ENCODE measurements around the gene POR. TPM values are rescaled to one million over a fixed set of nuclear protein-coding genes. Genes with fewer than 3 reads are reported as not detected.
A peak's percentile ranks its signal among the peaks of the same experiment; 100 is the strongest.

Gene POR
- total RNA-seq: 68.0 TPM
- 10 to 100 TPM; 51.3 to 64.3 (median 59.7) TPM for polyA plus RNA-seq

DNA sequence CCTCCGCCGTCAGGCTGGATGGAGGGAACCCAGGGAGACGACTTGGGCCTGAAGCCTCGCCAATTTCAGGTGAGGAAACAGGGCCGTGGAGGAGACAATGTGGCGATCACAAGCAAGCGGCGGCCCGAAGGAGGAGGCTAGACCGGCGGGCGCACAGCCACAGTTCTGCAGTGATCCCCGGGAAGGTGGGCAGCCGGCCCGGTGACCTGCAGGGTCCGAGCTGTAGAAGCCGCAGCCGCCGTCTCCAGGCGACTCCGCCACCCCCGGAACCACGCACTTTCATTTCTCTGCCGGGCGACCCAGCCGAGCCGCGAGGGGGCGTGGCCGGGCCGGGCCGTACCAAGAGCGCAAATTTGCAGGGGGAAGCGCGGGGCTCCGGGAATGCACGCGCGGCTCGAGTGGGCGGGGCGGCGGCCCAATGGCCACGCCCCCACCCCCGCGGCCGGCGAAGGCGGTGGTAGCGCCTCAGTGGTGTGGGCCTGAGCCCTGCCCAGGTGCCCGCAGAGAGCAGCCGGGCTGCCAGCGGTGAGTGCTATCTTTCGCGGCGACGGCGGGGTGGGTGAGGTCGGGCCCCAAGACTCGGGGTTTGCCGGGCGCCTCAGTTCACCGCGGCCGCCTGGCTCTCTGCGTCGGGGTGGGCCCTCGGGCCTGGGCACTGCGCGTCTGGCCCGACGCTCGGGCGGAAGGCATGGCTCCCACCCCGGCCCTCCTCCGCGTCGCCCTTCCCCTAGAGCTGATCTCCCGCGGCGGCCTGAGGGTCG lies at the start of gene POR:
TSS of gene POR (plus strand) at position 501 of the 761 bp plus-strand sequence. CDS start 38,847 bp downstream, outside the sequence.
- Mint-ChIP-seq H3K36me3 (no peaks in the 10 kb centered on the region), H3K27me3 (peaks cover 4% of the 10 kb centered on the region), H3K27ac (peak within 1 kb of the TSS; percentile 95 to 98 (median 98)), H3K9me3 (no peaks in the 10 kb centered on the region), H3K4me3 (peak within 1 kb of the TSS; percentile 93 to 99 (median 96)), H3K4me1 (peaks cover 0 to 48% (median 27%) of the 10 kb centered on the region in 4 donors)
- peak within 1 kb of the TSS; percentile 93 for H3K27ac ChIP-seq (ENCODE audit: insufficient read depth, low read length, poor library complexity, severe bottlenecking)
- no peaks in the 10 kb centered on the region for H3K9me3 ChIP-seq (ENCODE audit: control insufficient read depth in 2 of 2, low read length in 2 of 2)
- DNase-seq (peak; percentile 95 to 99 (median 96)), ATAC-seq (ENCODE audit: low read depth in 2 of 2) (peak; percentile 98)
- H3K27me3 ChIP-seq (ENCODE audit: control insufficient read depth, insufficient read depth, low read length): no peaks in the 10 kb centered on the region
- H3K36me3 ChIP-seq (ENCODE audit: control insufficient read depth, insufficient read depth, low read length): no peaks in the 10 kb centered on the region
- peak within 1 kb of the TSS; percentile 74 for H3K4me3 ChIP-seq (ENCODE audit: low read depth, low read length)
- peaks cover 23% of the 10 kb centered on the region for H3K4me1 ChIP-seq (ENCODE audit: control insufficient read depth, insufficient read depth, low read length, poor library complexity, severe bottlenecking)

DNA sequence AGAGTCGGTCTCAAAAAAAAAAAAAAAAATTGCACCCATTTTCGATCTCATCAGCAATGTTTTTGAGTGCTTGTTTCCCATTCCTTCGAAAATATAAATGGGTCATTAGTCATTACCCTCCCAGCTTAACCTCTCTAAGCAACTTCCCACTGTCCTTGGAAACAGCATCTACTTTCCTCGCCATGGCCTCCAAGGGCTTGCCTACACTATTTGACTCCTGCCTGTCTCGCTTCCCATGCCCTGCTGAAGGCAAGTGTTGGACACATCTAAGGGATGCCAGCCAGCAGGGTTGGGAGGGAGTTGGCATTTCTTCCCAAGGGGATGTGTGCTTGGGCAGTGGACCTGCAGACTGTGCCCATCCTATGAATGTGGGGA lies 48.9 kb upstream of the POR start:
- ATAC-seq (ENCODE audit: low read depth in 2 of 2): peak in 1 of 2 donors; percentile 16
- no peaks in the 10 kb centered on the region for H3K4me1 ChIP-seq (ENCODE audit: control insufficient read depth, insufficient read depth, low read length, poor library complexity, severe bottlenecking)
- no peak overlapping the region for H3K4me3 Mint-ChIP-seq

DNA sequence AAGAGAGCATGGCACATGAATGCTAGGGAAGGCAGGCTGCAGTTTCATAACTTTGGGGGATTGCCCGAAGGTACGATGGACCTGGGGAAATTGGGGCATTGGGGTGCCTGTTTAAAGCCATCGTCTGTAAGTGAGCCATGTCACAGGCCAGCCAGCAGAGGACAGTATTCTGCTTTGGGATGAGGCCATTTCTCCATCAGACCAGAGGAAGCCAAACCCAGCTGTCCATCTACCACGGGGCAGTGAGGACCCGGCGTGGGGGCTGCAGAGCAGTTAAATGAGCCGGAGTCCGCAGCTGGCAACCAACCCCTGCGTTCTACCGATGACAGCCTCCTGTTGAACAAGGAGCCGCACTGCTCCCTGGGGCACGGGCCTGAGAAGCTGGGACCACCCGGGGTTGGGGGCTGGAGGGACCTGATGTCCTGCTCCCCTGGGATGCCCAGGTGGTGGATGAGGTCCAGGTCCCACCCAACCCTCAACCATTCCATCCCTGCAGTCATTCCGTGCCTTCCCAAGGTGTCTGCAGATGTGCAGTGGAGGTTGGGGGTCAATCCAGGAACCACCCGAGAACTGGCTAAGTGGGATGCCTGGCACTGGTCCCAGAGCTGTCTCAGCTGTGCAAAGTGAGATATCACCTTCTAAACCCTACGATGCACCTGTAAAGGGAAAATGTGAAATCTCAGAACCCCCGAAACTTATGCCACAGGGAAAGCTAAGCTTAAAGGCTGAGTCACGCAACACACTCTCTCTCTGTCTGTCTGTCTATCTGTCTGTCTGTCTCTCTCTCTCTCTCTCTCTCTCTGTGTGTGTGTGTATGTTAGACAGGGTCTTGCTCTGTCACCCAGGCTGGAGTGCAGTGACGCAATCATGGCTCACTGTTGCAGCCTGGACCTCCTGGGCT lies 48.2 kb upstream of the POR start:
- DNase-seq (peak; percentile 22 to 64 (median 42)), ATAC-seq (ENCODE audit: low read depth in 2 of 2) (peak; percentile 61 to 71)
- Mint-ChIP-seq H3K36me3 (no peaks in the 10 kb centered on the region), H3K4me1 (peaks cover 0 to 16% (median 6%) of the 10 kb centered on the region in 4 donors), H3K9me3 (no peaks in the 10 kb centered on the region), H3K4me3 (no peak overlapping the region), H3K27me3 (peaks cover 13% of the 10 kb centered on the region), H3K27ac (peak overlapping the region in 1 of 3 donors; percentile 27)
- H3K4me1 ChIP-seq (ENCODE audit: control insufficient read depth, insufficient read depth, low read length, poor library complexity, severe bottlenecking): no peaks in the 10 kb centered on the region
- no peak overlapping the region for H3K27ac ChIP-seq (ENCODE audit: insufficient read depth, low read length, poor library complexity, severe bottlenecking)
- H3K36me3 ChIP-seq (ENCODE audit: control insufficient read depth, insufficient read depth, low read length): no peaks in the 10 kb centered on the region
- H3K4me3 ChIP-seq (ENCODE audit: low read depth, low read length): no peak overlapping the region
- no peaks in the 10 kb centered on the region for H3K9me3 ChIP-seq (ENCODE audit: control insufficient read depth in 2 of 2, low read length in 2 of 2)
- H3K27me3 ChIP-seq (ENCODE audit: control insufficient read depth, insufficient read depth, low read length): no peaks in the 10 kb centered on the region

More for the DNA sequence above, 48.9 kb upstream of the POR start:
- H3K36me3 ChIP-seq (ENCODE audit: control insufficient read depth, insufficient read depth, low read length): no peaks in the 10 kb centered on the region
- Mint-ChIP-seq H3K9me3 (no peaks in the 10 kb centered on the region), H3K27me3 (peaks cover 17% of the 10 kb centered on the region), H3K36me3 (no peaks in the 10 kb centered on the region), H3K27ac (peak overlapping the region in 1 of 3 donors; percentile 27), H3K4me1 (peaks cover 0 to 16% (median 6%) of the 10 kb centered on the region in 4 donors)
- H3K27me3 ChIP-seq (ENCODE audit: control insufficient read depth, insufficient read depth, low read length): no peaks in the 10 kb centered on the region
- no peak for DNase-seq
- H3K27ac ChIP-seq (ENCODE audit: insufficient read depth, low read length, poor library complexity, severe bottlenecking): no peak overlapping the region
- no peak overlapping the region for H3K4me3 ChIP-seq (ENCODE audit: low read depth, low read length)
- H3K9me3 ChIP-seq (ENCODE audit: control insufficient read depth in 2 of 2, low read length in 2 of 2): no peaks in the 10 kb centered on the region

DNA sequence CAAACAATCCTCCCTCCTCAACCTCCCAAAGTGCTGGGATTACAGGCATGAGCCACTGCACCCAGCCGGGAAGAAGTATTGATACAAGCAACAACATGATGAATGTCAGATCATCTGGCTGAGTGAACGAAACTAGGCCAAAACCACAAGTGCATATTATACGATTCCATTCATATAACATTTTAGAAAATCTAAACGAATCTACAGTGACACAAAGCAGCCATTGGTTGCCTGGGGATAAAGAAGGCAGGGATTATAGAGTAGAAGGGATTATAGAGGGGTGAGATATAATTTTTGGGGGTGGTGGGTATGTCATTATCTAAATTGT lies 47.6 kb upstream of the POR start:
- H3K9me3 ChIP-seq (ENCODE audit: control insufficient read depth in 2 of 2, low read length in 2 of 2): no peaks in the 10 kb centered on the region
- ATAC-seq (ENCODE audit: low read depth in 2 of 2) (no peak), DNase-seq (no peak)
- H3K4me1 ChIP-seq (ENCODE audit: control insufficient read depth, insufficient read depth, low read length, poor library complexity, severe bottlenecking): no peaks in the 10 kb centered on the region
- H3K36me3 ChIP-seq (ENCODE audit: control insufficient read depth, insufficient read depth, low read length): no peaks in the 10 kb centered on the region
- H3K4me3 Mint-ChIP-seq: no peak overlapping the region
- peaks cover 9% of the 10 kb centered on the region for H3K27me3 Mint-ChIP-seq
- no peak overlapping the region for H3K27ac ChIP-seq (ENCODE audit: insufficient read depth, low read length, poor library complexity, severe bottlenecking)
- H3K36me3 Mint-ChIP-seq: no peaks in the 10 kb centered on the region
- H3K4me3 ChIP-seq (ENCODE audit: low read depth, low read length): no peak overlapping the region
- H3K9me3 Mint-ChIP-seq: no peaks in the 10 kb centered on the region
- no peak overlapping the region for H3K27ac Mint-ChIP-seq
- peaks cover 0 to 16% (median 6%) of the 10 kb centered on the region in 4 donors for H3K4me1 Mint-ChIP-seq
- H3K27me3 ChIP-seq (ENCODE audit: control insufficient read depth, insufficient read depth, low read length): no peaks in the 10 kb centered on the region

DNA sequence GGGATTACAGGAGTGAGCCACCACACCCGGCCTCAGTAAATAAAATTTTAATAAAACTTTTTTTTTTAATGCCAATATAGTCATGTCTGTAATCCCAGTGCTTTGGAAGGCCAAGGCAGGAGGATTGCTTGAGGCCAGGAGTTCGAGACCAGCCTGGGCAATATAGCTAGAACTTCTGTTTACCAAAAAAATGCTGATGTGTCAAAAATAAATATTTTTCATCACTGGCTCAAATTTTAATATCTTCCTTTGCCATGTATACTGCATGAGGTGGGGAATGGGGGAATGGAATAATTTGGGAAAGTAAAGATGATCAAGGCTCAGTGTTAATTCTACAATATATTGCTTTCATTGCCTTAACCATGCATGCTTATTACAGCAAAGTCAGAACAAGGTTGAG lies 46.8 kb upstream of the POR start:
- Histone ChIP-seq H3K36me3 (ENCODE audit: control insufficient read depth, insufficient read depth, low read length) (no peaks in the 10 kb centered on the region), H3K4me3 (ENCODE audit: low read depth, low read length) (no peak overlapping the region), H3K4me1 (ENCODE audit: control insufficient read depth, insufficient read depth, low read length, poor library complexity, severe bottlenecking) (no peaks in the 10 kb centered on the region), H3K27me3 (ENCODE audit: control insufficient read depth, insufficient read depth, low read length) (no peaks in the 10 kb centered on the region), H3K9me3 (ENCODE audit: control insufficient read depth in 2 of 2, low read length in 2 of 2) (no peaks in the 10 kb centered on the region), H3K27ac (ENCODE audit: insufficient read depth, low read length, poor library complexity, severe bottlenecking) (no peak overlapping the region)
- H3K36me3 Mint-ChIP-seq: no peaks in the 10 kb centered on the region
- no peak overlapping the region for H3K4me3 Mint-ChIP-seq
- H3K27ac Mint-ChIP-seq: no peak overlapping the region
- DNase-seq (no peak), ATAC-seq (ENCODE audit: low read depth in 2 of 2) (no peak)
- peaks cover 9% of the 10 kb centered on the region for H3K27me3 Mint-ChIP-seq
- H3K4me1 Mint-ChIP-seq: peaks cover 0 to 16% (median 6%) of the 10 kb centered on the region in 4 donors
- no peaks in the 10 kb centered on the region for H3K9me3 Mint-ChIP-seq

DNA sequence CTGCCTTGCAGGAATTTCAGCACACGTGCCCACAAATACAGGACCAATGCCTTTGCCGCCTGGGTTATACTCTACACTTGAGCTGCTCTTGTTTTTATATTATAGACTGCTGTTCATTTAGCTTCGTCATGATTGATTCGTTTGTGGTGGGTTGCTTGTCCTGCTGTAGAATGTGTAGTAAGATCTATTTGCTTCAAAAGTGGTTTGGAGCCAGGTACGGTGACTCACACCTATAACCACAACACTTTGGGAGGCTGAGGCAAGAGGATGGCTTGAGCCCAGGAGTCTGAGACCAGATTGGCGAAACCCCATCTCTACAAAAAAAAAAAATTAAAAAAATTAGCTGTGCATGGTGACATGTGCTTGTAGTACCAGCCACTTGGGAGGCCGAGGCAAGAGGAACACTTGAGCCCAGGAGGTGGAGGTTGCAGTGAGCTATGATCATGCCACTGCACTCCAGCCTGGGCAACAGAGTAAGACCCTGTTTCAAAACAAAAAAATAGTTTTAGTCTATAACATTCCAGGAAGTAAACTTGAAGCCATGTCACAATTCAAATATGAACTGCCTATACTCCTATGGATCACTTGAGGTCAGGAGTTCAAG lies 45.1 kb upstream of the POR start:
- H3K4me1 Mint-ChIP-seq: peaks cover 0 to 16% (median 6%) of the 10 kb centered on the region in 4 donors
- no peak for ATAC-seq (ENCODE audit: low read depth in 2 of 2)
- peaks cover 6% of the 10 kb centered on the region for H3K27me3 Mint-ChIP-seq
- no peaks in the 10 kb centered on the region for H3K36me3 Mint-ChIP-seq
- no peaks in the 10 kb centered on the region for H3K9me3 Mint-ChIP-seq
- H3K27ac Mint-ChIP-seq: peak overlapping the region in 1 of 3 donors; percentile 64
- Histone ChIP-seq H3K4me1 (ENCODE audit: control insufficient read depth, insufficient read depth, low read length, poor library complexity, severe bottlenecking) (no peaks in the 10 kb centered on the region), H3K36me3 (ENCODE audit: control insufficient read depth, insufficient read depth, low read length) (no peaks in the 10 kb centered on the region), H3K27me3 (ENCODE audit: control insufficient read depth, insufficient read depth, low read length) (no peaks in the 10 kb centered on the region), H3K27ac (ENCODE audit: insufficient read depth, low read length, poor library complexity, severe bottlenecking) (no peak overlapping the region), H3K9me3 (ENCODE audit: control insufficient read depth in 2 of 2, low read length in 2 of 2) (no peaks in the 10 kb centered on the region), H3K4me3 (ENCODE audit: low read depth, low read length) (no peak overlapping the region)
- DNase-seq: peak in 1 of 3 donors; percentile 32
- H3K4me3 Mint-ChIP-seq: no peak overlapping the region

DNA sequence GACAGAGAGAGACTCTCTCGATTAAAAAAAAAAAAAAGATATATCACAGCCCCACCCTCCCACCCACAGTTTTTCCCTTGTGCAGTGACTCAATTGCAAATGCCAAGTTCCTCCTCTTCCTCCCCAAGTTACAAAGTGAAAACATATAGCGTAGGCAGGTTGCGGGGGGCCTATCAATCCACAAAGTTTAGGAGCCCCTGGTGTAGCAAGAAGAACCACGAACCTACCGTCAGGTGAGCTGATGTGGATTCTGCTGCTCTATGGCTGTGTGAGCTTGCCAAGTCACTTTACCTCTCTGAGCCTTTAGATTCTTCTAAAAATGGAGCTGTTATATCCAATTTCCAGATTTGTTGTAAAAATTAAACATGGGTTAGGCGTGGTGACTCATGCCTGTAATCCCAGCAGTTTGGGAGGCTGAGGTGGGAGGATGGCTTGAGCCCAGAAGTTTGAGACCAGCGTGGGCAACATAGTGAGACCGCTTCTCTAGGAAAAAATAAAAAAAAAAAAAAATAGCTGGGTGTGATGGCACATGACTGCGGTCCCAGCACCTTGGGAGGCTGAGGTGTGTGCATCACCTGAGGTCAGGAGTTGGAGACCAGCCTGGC lies 44.3 kb upstream of the POR start:
- DNase-seq: no peak
- H3K27ac Mint-ChIP-seq: peak overlapping the region in 2 of 3 donors; percentile 43 to 64

More for the DNA sequence above, 44.3 kb upstream of the POR start:
- Histone ChIP-seq H3K27ac (ENCODE audit: insufficient read depth, low read length, poor library complexity, severe bottlenecking) (no peak overlapping the region), H3K4me1 (ENCODE audit: control insufficient read depth, insufficient read depth, low read length, poor library complexity, severe bottlenecking) (no peaks in the 10 kb centered on the region), H3K9me3 (ENCODE audit: control insufficient read depth in 2 of 2, low read length in 2 of 2) (no peaks in the 10 kb centered on the region), H3K4me3 (ENCODE audit: low read depth, low read length) (no peak overlapping the region), H3K36me3 (ENCODE audit: control insufficient read depth, insufficient read depth, low read length) (no peaks in the 10 kb centered on the region), H3K27me3 (ENCODE audit: control insufficient read depth, insufficient read depth, low read length) (no peaks in the 10 kb centered on the region)
- peaks cover 0 to 16% (median 6%) of the 10 kb centered on the region in 4 donors for H3K4me1 Mint-ChIP-seq
- no peak for ATAC-seq (ENCODE audit: low read depth in 2 of 2)
- no peaks in the 10 kb centered on the region for H3K27me3 Mint-ChIP-seq
- no peaks in the 10 kb centered on the region for H3K9me3 Mint-ChIP-seq
- no peaks in the 10 kb centered on the region for H3K36me3 Mint-ChIP-seq
- H3K4me3 Mint-ChIP-seq: peak overlapping the region in 1 of 4 donors; percentile 61
